ENCODE data around the gene LSM14B. TPM values are rescaled to one million over a fixed set of nuclear protein-coding genes. Genes with fewer than 3 reads are reported as not detected.

LSM14B gene
- total RNA-seq, 3 donors from 2014 or later (not counting 1 experiment from before 2014, with no cell fraction given) = 41.1 to 56.2 (median 47.3) TPM

DNA sequence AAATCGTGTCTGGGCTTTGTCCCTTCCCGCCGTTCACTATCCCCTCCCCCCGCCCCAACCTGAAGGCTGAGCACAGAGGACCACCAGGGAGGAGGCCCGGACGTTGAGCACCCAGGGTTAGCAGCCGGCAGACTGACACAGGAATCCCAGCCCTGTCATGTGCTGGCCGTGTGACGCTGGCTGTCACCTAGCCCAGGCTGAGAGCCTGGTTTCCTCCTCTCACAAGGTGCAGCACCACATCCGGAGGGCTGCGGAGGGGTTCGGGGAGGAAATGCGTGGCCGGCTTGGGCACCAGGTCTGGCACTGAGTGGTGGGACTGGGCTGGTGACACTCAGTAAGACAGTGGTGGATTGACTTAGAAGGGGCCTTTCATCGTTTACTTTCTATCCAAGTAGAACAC lies 4.6 kb upstream of the LSM14B start:
- no peak overlapping the region for H3K4me3 ChIP-seq (ENCODE audit: low read length)
- peak overlapping the region; percentile 26 for H3K27ac ChIP-seq (ENCODE audit: low read length)
- peaks cover 32% of the 10 kb centered on the region for H3K9me3 ChIP-seq (ENCODE audit: control insufficient read depth, insufficient read depth, low read length)
- no peaks in the 10 kb centered on the region for H3K36me3 ChIP-seq (ENCODE audit: control insufficient read depth, insufficient read depth, low read length)
- H3K4me1 ChIP-seq (ENCODE audit: control insufficient read depth, insufficient read depth, low read length) = peaks cover 39% of the 10 kb centered on the region
- intact Hi-C loops (cut with micrococcal nuclease) = no loop called here
- peaks cover 12% of the 10 kb centered on the region for H3K27me3 ChIP-seq (ENCODE audit: control insufficient read depth, insufficient read depth, low read length)
- 16% methylated on average over 15 of the region's 15 CpGs for WGBS (ENCODE audit: insufficient coverage)
- H3K9me3 Mint-ChIP-seq = peaks cover 0 to 2% of the 10 kb centered on the region in 2 donors
- TF ChIP-seq, protein P1, sequence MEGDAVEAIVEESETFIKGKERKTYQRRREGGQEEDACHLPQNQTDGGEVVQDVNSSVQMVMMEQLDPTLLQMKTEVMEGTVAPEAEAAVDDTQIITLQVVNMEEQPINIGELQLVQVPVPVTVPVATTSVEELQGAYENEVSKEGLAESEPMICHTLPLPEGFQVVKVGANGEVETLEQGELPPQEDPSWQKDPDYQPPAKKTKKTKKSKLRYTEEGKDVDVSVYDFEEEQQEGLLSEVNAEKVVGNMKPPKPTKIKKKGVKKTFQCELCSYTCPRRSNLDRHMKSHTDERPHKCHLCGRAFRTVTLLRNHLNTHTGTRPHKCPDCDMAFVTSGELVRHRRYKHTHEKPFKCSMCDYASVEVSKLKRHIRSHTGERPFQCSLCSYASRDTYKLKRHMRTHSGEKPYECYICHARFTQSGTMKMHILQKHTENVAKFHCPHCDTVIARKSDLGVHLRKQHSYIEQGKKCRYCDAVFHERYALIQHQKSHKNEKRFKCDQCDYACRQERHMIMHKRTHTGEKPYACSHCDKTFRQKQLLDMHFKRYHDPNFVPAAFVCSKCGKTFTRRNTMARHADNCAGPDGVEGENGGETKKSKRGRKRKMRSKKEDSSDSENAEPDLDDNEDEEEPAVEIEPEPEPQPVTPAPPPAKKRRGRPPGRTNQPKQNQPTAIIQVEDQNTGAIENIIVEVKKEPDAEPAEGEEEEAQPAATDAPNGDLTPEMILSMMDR (IDR thresholded peaks at IDR 0.05) = no peak
- peak overlapping the region; percentile 64 for H3K4me3 Mint-ChIP-seq
- peak overlapping the region; percentile 78 to 80 for H3K27ac Mint-ChIP-seq
- peak; percentile 84 to 91 for DNase-seq
- H3K27me3 Mint-ChIP-seq (ENCODE audit: low read depth in 2 of 2) = peaks cover 9% of the 10 kb centered on the region in 2 donors
- ATAC-seq = peak; percentile 52 to 67 (median 60)
- H3K4me1 Mint-ChIP-seq = peaks cover 7 to 28% of the 10 kb centered on the region in 2 donors
- H3K36me3 Mint-ChIP-seq = no peaks in the 10 kb centered on the region

DNA sequence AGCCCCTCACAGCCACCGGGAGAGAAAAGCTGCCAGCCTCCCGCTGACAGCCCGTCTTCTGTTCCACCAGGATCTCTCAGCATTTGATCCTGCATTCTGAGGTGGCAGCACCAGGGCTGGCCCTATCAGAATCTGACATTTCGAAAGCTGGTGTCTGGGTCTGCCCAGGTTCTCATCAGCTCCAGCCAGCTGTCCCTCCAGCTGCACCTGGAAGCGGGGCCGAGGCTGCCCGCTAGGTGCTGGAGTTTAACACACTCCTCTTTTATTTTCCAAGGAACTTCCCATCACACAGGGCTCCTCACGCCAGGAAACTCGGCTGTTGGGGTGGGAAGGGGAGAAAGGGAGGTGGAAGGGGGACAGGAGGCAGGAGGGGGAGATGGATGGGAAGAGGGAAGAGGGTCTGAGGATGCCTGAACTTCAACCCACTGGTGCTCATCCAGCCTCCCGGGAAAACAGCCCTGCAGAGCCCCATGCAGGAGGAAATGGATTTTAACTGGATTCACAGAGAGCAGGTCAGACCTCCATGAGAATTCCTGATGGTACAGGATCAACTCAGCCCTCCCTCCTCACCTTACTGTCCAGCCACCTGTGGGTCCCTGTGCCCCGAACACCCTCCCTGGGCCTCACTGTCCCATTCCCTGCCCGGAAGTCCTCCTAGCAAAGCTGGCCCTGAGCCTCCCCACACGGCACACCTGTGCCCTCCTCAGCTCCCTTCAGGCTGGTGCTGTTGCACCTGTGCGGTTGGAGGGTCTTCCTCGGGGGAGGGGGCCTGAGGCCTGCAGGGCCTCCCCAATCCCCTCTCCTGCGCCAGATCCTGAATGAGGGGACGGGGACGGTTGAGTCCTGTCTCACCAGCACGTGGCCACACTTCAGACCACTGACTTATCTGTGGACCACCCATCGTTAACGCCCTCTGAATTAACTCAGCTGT lies 3.9 kb upstream of the LSM14B start:
- H3K27me3 ChIP-seq (ENCODE audit: control insufficient read depth, insufficient read depth, low read length) = peaks cover 11% of the 10 kb centered on the region
- ATAC-seq (no peak), DNase-seq (no peak)
- WGBS (ENCODE audit: insufficient coverage) = 74% methylated on average over 20 of the region's 21 CpGs
- peaks cover 24% of the 10 kb centered on the region for H3K9me3 ChIP-seq (ENCODE audit: control insufficient read depth, insufficient read depth, low read length)
- Mint-ChIP-seq H3K27ac (peak overlapping the region; percentile 78 to 80), H3K27me3 (ENCODE audit: low read depth in 2 of 2) (peaks cover 2 to 6% of the 10 kb centered on the region in 2 donors), H3K4me1 (peaks cover 8 to 31% of the 10 kb centered on the region in 2 donors), H3K4me3 (peak overlapping the region; percentile 64), H3K36me3 (no peaks in the 10 kb centered on the region), H3K9me3 (no peaks in the 10 kb centered on the region)
- peaks cover 43% of the 10 kb centered on the region for H3K4me1 ChIP-seq (ENCODE audit: control insufficient read depth, insufficient read depth, low read length)
- intact Hi-C loops (cut with micrococcal nuclease) = no loop called here
- no peak overlapping the region for H3K4me3 ChIP-seq (ENCODE audit: low read length)
- no peaks in the 10 kb centered on the region for H3K36me3 ChIP-seq (ENCODE audit: control insufficient read depth, insufficient read depth, low read length)
- TF ChIP-seq, protein P1 (IDR thresholded peaks at IDR 0.05) = no peak
- H3K27ac ChIP-seq (ENCODE audit: low read length) = peak overlapping the region; percentile 26

DNA sequence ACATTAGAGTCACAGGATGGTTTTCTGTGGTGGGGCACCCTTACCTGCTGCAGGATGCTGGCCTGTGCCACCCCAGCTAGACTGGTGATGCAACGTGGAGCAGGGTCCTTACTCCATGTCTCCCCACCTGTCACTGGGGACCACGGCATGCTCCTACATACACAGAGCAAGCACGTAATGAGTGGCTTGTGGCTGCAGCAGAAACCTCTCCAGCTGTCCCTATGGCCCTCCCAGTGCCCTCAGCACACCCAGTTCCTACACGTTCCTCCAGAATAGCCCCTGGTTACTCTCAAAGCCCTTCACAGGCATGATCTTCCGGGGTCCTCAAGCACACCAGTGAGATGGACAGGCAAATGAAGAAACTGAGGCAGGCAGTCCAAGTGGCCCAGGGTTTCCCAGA lies 3.2 kb upstream of the LSM14B start:
- Mint-ChIP-seq H3K4me1 (peaks cover 16 to 38% of the 10 kb centered on the region in 2 donors), H3K27me3 (ENCODE audit: low read depth in 2 of 2) (peaks cover 0 to 6% of the 10 kb centered on the region in 2 donors), H3K36me3 (no peaks in the 10 kb centered on the region), H3K9me3 (no peaks in the 10 kb centered on the region), H3K27ac (peak overlapping the region; percentile 64 to 80), H3K4me3 (peak overlapping the region; percentile 31)
- peaks cover 5% of the 10 kb centered on the region for H3K27me3 ChIP-seq (ENCODE audit: control insufficient read depth, insufficient read depth, low read length)
- intact Hi-C loops (cut with micrococcal nuclease) = no loop called here
- DNase-seq (no peak), ATAC-seq (no peak)
- TF ChIP-seq, protein P1 (IDR thresholded peaks at IDR 0.05) = no peak
- H3K27ac ChIP-seq (ENCODE audit: low read length) = no peak overlapping the region
- H3K4me1 ChIP-seq (ENCODE audit: control insufficient read depth, insufficient read depth, low read length) = peaks cover 50% of the 10 kb centered on the region
- peaks cover 17% of the 10 kb centered on the region for H3K9me3 ChIP-seq (ENCODE audit: control insufficient read depth, insufficient read depth, low read length)
- H3K4me3 ChIP-seq (ENCODE audit: low read length) = no peak overlapping the region
- no peaks in the 10 kb centered on the region for H3K36me3 ChIP-seq (ENCODE audit: control insufficient read depth, insufficient read depth, low read length)
- WGBS (ENCODE audit: insufficient coverage) = 84% methylated on average over 5 of the region's 5 CpGs
